ENCODE results near the gene SIAE. TPM values are rescaled to one million over a fixed set of nuclear protein-coding genes. Genes with fewer than 3 reads are reported as not detected.

The SIAE gene
- total RNA-seq, 1 experiment from 2014 or later = 18.0 TPM

Other genes with a start within 250 kb of the SIAE start
- not detected in 2 replicates for gene OR8B4, start 248.9 kb downstream of the SIAE start, total RNA-seq (2014; rRNA removed; shearing (Covaris generic))
- gene OR8B8, start 228.0 kb downstream of the SIAE start, total RNA-seq (2014; rRNA removed; shearing (Covaris generic)) = not detected in 2 replicates
- not detected in 2 replicates for gene OR8B12, start 130.1 kb downstream of the SIAE start, total RNA-seq (2014; rRNA removed; shearing (Covaris generic))
- gene OR8A1, start 103.7 kb downstream of the SIAE start, total RNA-seq (2014; rRNA removed; shearing (Covaris generic)) = not detected in 2 replicates
- gene PANX3, start 62.3 kb downstream of the SIAE start, total RNA-seq (2014; rRNA removed; shearing (Covaris generic)) = not detected in 2 replicates
- gene TBRG1, start 50.9 kb downstream of the SIAE start, total RNA-seq (2014; rRNA removed; shearing (Covaris generic)) = 16.6 and 26.9 TPM in 2 replicates
- gene SPA17, start 165 bp upstream of the SIAE start, total RNA-seq (2014; rRNA removed; shearing (Covaris generic)) = 29.9 and 43.4 TPM in 2 replicates
- gene NRGN, start 66.2 kb upstream of the SIAE start, total RNA-seq (2014; rRNA removed; shearing (Covaris generic)) = 12.1 and 21.2 TPM in 2 replicates
- gene VSIG2, start 78.5 kb upstream of the SIAE start, total RNA-seq (2014; rRNA removed; shearing (Covaris generic)) = not detected in 2 replicates
- 0.74 and 0.99 TPM in 2 replicates for gene ESAM, start 88.6 kb upstream of the SIAE start, total RNA-seq (2014; rRNA removed; shearing (Covaris generic))
- 10.8 and 14.1 TPM in 2 replicates for gene MSANTD2, start 126.7 kb upstream of the SIAE start, total RNA-seq (2014; rRNA removed; shearing (Covaris generic))
- 2.7 and 7.0 TPM in 2 replicates for gene ROBO3, start 191.7 kb upstream of the SIAE start, total RNA-seq (2014; rRNA removed; shearing (Covaris generic))
- 0.20 and 0.99 TPM in 2 replicates for gene ROBO4, start 224.1 kb upstream of the SIAE start, total RNA-seq (2014; rRNA removed; shearing (Covaris generic))
- gene HEPN1, start 245.5 kb upstream of the SIAE start, total RNA-seq (2014; rRNA removed; shearing (Covaris generic)) = not detected in 2 replicates